ENCODE data around the gene ZP4. TPM values are rescaled to one million over a fixed set of nuclear protein-coding genes. Genes with fewer than 3 reads are reported as not detected.
A peak's percentile ranks its signal among the peaks of the same experiment; 100 is the strongest.

The ZP4 gene
- total and polyA plus RNA-seq, 10 donors = not detected

DNA sequence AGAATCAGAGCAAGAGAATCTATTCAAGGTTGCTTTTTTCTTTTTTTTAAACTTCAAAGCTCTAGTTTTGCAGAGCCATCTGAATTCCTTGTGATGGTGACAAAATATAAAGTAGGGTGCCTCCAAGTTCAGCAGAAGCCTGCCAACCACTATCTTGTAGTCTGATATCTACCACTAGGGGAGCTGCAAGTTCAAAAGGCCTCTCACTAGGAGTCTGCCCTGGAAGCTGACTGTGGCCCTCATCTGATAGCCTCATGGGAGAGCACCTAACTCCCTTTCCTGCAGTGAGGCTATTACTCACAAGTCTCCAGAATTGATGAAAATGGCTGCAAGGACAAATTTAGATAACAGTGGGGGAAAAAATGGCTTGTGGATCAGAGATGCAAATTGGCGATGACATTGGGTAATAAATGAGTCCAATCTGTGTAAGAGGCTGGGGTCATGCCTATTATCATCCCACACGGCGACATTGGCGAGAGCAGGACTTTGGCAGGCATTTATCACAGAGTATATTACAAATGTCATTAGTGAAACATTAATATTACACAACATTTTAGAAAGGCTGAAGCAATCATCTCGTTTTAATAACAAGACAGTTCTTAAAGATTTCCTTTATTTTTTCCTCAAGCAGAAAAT lies 10.7 kb upstream of the ZP4 start:
- H3K9me3 ChIP-seq = no peaks in the 10 kb centered on the region
- no peak overlapping the region for H3K4me3 ChIP-seq
- TF ChIP-seq, protein P1, sequence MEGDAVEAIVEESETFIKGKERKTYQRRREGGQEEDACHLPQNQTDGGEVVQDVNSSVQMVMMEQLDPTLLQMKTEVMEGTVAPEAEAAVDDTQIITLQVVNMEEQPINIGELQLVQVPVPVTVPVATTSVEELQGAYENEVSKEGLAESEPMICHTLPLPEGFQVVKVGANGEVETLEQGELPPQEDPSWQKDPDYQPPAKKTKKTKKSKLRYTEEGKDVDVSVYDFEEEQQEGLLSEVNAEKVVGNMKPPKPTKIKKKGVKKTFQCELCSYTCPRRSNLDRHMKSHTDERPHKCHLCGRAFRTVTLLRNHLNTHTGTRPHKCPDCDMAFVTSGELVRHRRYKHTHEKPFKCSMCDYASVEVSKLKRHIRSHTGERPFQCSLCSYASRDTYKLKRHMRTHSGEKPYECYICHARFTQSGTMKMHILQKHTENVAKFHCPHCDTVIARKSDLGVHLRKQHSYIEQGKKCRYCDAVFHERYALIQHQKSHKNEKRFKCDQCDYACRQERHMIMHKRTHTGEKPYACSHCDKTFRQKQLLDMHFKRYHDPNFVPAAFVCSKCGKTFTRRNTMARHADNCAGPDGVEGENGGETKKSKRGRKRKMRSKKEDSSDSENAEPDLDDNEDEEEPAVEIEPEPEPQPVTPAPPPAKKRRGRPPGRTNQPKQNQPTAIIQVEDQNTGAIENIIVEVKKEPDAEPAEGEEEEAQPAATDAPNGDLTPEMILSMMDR (IDR thresholded peaks at IDR 0.05 in 8 of 11, conservative IDR thresholded peaks at IDR 0.05 in 3 of 11) = peak in 2 of 11 experiments; percentile 10 to 33
- TF ChIP-seq POLR2AphosphoS5 (IDR thresholded peaks at IDR 0.05) = no peak
- no peaks in the 10 kb centered on the region for H3K36me3 ChIP-seq
- H3K4me1 ChIP-seq = no peaks in the 10 kb centered on the region
- no peaks in the 10 kb centered on the region for H3K27me3 ChIP-seq (replicated peaks in 1 of 7)
- intact Hi-C loops (cut with DNase I; ENCODE audit: low total_unique reads) = no loop called here
- no peak for DNase-seq
- H3K27ac ChIP-seq = no peak overlapping the region
- 53 to 75% (median 68%) methylated on average over 5 of the region's 5 CpGs for WGBS, 5 donors

DNA sequence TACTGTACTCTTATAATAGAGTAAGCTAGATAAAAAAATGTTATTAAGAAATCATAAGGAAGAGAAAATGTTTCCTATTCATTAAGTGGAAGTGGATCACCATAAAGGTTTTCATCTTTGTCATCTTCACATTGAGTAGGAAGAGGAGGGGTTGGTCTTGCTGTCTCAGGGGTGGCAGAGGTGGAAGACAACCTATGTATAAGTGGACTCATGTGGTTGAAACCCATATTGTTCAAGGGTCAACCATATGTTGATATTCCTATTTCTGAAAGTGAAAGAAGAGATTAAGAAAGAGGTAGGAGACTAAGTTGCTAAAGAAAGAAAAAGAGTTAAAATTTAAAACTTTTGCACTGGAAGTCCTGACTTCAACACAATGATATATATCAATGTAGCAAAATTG lies 4.9 kb upstream of the ZP4 start:
- no peaks in the 10 kb centered on the region for H3K4me1 ChIP-seq
- intact Hi-C loops (cut with DNase I; ENCODE audit: low total_unique reads) = no loop called here
- no peaks in the 10 kb centered on the region for H3K9me3 ChIP-seq
- H3K36me3 ChIP-seq = no peaks in the 10 kb centered on the region
- H3K27ac ChIP-seq = no peak overlapping the region
- TF ChIP-seq POLR2A (IDR thresholded peaks at IDR 0.05) (no peak), POLR2AphosphoS5 (IDR thresholded peaks at IDR 0.05) (no peak)
- TF ChIP-seq, protein P1 (IDR thresholded peaks at IDR 0.05 in 8 of 11, conservative IDR thresholded peaks at IDR 0.05 in 3 of 11) = no peak
- no peak for DNase-seq
- no peaks in the 10 kb centered on the region for H3K27me3 ChIP-seq (replicated peaks in 1 of 7)
- no peak overlapping the region for H3K4me3 ChIP-seq

DNA sequence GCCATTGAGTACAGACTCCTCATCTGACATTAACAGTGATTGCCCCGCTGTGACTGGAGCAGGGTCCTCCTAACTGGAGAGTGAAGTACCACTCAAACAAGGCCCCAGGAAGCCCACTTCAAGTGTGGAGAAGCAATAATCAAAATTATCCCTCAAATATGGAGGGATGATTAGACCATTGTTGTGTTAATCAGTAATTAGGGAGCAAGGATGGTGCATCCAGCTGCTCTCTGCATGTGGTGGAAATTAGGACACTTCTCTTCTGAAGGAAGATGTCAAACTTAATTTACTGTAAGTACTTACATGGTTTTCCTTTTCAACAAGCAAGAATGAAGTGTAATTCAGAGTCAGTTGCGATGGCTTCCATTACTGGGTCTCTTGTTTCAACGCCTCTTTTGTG lies 3.4 kb upstream of the ZP4 start:
- no peaks in the 10 kb centered on the region for H3K4me1 ChIP-seq
- 87 to 94% (median 92%) methylated on average over 3 of the region's 3 CpGs for WGBS, 5 donors

DNA sequence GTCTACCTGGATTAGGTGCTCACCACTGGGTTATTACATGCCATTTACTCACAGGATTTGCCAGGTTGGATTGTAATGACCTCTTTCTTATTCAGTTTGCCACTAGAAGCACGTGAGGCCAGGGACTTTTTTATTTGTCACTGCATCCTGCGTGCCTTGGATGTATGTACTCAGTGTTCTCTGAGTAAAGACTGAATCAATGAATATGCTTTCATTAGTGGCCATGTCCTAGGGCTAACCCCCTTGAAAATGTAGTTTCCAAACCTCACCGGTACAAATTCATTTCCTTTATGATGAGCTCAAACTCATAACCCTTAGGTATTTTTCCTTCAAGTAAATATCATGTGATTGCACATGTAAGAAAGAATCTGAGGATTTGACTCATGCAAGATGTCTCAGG lies 1.3 kb upstream of the ZP4 start:
- no peak for DNase-seq
- 79 to 85% (median 79%) methylated on average over 3 of the region's 3 CpGs for WGBS, 5 donors
- Histone ChIP-seq H3K4me1 (no peaks in the 10 kb centered on the region), H3K27ac (no peak overlapping the region), H3K27me3 (replicated peaks in 1 of 7) (no peaks in the 10 kb centered on the region), H3K4me3 (no peak overlapping the region), H3K36me3 (no peaks in the 10 kb centered on the region), H3K9me3 (no peaks in the 10 kb centered on the region)
- TF ChIP-seq POLR2AphosphoS5 (IDR thresholded peaks at IDR 0.05) (no peak), POLR2A (IDR thresholded peaks at IDR 0.05) (no peak)
- TF ChIP-seq, protein P1 (IDR thresholded peaks at IDR 0.05 in 8 of 11, conservative IDR thresholded peaks at IDR 0.05 in 3 of 11) = no peak
- intact Hi-C loops (cut with DNase I; ENCODE audit: low total_unique reads) = no loop called here

More for the DNA sequence above, 3.4 kb upstream of the ZP4 start:
- Histone ChIP-seq H3K36me3 (no peaks in the 10 kb centered on the region), H3K4me3 (no peak overlapping the region), H3K27me3 (replicated peaks in 1 of 7) (no peaks in the 10 kb centered on the region), H3K27ac (no peak overlapping the region), H3K9me3 (no peaks in the 10 kb centered on the region)
- intact Hi-C loops (cut with DNase I; ENCODE audit: low total_unique reads) = no loop called here
- TF ChIP-seq POLR2AphosphoS5 (IDR thresholded peaks at IDR 0.05) = no peak
- no peak for TF ChIP-seq POLR2A (IDR thresholded peaks at IDR 0.05)
- TF ChIP-seq, protein P1 (IDR thresholded peaks at IDR 0.05 in 8 of 11, conservative IDR thresholded peaks at IDR 0.05 in 3 of 11) = no peak
- no peak for DNase-seq
